Measurements from ENCODE around the gene EMILIN3.

Gene EMILIN3

GRCh38 chr20:41363601-41364000 lies 3.0 kb downstream of the EMILIN3 start:
- no peak for DNase-seq (ENCODE audit: low spot score)

GRCh38 chr20:41362748-41363140 lies 3.9 kb downstream of the EMILIN3 start:
- DNase-seq (ENCODE audit: low spot score) = no peak

- DNase-seq (ENCODE audit: low spot score) = peak; percentile 37
These were observed 4.6 kb downstream of the EMILIN3 start for GRCh38 chr20:41361757-41362747.

- peak; percentile 43 for DNase-seq (ENCODE audit: low spot score)
These were observed 5.5 kb downstream of the EMILIN3 start for GRCh38 chr20:41360831-41361756.

GRCh38 chr20:41359541-41360011 lies 7.0 kb downstream of the EMILIN3 start:
- peak; percentile 45 for DNase-seq (ENCODE audit: low spot score)

DNA sequence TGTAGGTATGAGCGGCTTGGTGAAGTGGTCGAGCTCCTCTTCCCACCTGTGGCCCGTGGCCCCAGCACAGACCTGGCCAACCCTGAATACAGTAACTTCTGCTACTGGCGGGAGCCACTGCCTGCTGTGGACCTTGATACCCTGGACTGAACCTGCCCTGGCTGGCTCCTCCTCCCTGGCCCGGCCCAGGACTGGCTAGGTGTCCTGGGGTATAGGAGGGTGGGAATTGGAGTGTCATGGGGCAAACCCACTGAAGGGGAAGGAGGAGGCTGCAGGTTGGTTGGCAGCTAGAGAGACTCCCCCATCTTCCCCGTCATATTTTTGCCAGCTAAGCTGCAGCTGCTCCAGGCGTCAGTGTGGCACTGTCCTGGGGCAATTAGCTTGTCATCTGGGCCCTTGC lies 7.9 kb downstream of the EMILIN3 start:
- DNase-seq (ENCODE audit: low spot score) = no peak

DNA sequence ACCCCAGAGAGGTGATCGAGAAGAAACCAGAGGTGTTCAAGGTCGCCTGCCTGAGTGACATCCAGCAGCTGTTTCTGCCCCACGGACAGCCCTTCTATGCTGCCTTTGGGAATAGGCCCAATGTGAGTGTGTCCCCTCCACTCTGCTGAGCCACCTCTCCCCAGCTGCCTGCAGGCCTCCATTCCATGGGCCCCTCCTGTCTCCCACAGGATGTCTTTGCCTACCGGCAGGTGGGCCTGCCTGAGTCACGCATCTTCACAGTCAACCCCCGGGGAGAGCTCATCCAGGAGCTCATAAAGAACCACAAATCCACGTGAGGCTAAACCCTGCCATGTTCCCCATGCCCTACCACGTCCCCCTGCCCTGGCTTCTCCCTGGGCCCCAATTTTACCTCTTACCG lies 8.4 kb downstream of the EMILIN3 start:
- no peak for DNase-seq (ENCODE audit: low spot score)

DNA sequence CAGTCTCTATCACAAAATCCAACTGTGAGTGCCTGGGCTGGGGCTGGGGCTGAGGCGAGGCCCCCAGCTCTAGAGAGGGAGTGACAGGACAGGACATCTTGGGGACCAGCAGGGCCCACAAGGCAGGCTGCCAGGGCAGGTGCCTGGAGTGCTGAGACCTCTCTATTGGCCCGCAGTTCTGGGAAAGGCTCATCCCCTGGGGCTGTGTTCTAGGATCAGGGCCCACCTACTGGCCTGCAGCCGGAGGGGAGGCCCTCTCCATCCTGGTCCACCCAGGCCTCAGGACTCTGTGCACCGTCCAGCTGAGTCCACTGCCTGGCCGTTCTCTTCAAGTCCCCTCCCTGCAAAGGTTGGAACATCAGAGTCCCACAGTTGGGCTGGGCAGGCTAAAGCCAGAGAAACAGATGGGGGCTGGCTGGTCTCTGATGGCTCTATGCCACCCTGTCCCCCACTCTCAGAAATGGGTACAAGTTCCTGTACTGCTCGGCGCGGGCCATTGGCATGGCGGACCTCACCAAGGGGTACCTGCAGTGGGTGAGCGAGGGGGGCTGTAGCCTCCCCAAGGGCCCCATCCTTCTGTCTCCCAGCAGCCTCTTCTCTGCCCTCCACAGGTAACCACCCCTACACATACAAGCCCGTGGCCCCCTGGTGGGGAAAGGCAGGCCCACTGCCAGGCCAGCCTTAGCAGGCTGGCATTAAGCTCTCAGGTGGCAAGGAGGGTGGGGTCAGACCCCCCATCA lies 9.0 kb downstream of the EMILIN3 start:
- peak; percentile 40 for DNase-seq (ENCODE audit: low spot score)

- no peak for DNase-seq (ENCODE audit: low spot score)
These were observed 9.7 kb downstream of the EMILIN3 start for GRCh38 chr20:41356951-41357350.

- DNase-seq (ENCODE audit: low spot score) = no peak
These were observed 10.9 kb downstream of the EMILIN3 start for GRCh38 chr20:41355598-41356203.

GRCh38 chr20:41355192-41355591 lies 11.4 kb downstream of the EMILIN3 start:
- DNase-seq (ENCODE audit: low spot score) = no peak

DNA sequence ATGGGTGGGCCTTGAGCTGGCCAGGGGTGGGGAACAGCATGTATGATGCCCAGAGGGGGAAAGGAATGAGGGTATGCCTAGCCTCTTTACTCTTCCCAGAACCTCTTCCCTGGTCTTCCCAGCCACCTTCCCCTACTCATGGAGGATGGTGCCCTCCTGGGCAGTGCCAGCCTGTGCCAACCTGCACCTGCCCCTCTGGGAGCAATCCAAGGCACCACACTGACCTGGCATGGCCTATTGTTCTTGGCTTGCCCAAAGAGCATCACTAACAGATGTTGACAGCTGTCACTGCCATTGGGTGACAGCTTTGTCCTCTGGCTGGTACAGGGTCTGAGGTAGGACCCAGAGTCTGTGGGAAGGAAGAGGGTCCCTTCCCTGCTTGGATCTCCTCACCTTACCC lies 13.1 kb downstream of the EMILIN3 start:
- no peak for DNase-seq (ENCODE audit: low spot score)

DNA sequence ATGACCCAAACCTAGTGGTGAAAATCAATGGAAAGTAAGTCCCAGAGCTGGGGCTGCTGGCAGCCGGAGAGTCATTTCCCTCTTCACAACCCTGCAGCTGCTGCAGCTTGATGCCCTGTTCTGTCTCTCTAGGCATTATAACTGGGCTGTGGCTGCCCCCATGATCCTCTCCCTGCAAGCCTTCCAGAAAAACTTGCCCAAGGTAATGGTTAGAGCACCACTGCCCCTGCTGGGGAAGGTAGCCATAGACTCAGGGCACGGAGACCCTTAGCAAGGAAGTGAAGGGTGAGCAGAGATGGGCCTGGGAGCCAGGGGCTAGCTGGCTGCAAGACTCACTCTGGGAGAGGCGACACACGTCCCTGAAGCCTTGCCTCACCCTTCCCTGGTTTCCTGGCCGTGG lies 14.0 kb downstream of the EMILIN3 start:
- DNase-seq (ENCODE audit: low spot score) = no peak

DNA sequence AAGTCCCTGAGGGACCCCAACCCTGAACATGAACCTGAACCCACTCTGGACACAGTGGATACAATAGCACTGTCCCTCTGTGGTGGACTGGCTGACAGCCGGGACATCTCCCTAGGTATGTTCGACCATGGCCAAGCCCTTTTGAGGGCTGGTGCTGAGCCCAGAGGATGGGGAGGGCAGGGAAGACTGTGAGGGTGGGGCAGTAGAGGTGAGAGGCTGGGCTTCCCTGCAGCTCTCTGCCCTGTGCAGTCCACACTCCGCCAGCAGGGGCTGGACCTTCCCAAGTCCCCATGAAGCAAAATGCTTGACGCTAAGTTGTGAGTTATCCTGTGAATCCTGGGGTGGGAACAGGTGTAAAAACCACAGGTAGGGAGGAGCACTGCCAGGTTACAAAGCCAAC lies 14.5 kb downstream of the EMILIN3 start:
- no peak for DNase-seq (ENCODE audit: low spot score)

DNA sequence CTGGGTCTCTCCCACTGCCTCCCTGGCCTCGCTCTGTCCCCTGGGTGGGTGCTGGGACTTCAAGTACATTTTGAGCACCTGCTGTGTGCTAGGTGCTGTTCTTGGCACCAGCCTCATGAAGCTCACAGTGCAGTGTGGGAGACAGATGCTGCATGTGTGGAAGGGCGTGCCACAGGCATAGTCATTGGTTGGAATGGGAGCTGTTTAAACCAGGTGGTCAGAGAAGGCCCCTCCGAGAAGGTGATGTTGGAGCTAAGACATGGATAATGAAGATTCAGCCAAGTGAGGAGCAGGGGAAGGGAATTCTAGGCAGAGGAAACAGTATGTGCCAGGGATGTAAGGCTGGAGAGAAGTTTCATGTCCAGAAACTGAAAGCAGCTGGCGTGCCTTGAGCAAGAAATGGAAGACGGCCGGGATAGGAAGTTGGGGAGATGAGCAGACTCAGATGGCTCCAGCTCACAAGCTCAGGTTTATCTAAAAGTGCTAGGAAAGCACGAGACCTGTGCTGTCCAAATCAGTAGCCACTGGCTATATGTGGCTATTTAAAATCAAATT lies 16.1 kb downstream of the EMILIN3 start:
- no peak for DNase-seq (ENCODE audit: low spot score)

DNA sequence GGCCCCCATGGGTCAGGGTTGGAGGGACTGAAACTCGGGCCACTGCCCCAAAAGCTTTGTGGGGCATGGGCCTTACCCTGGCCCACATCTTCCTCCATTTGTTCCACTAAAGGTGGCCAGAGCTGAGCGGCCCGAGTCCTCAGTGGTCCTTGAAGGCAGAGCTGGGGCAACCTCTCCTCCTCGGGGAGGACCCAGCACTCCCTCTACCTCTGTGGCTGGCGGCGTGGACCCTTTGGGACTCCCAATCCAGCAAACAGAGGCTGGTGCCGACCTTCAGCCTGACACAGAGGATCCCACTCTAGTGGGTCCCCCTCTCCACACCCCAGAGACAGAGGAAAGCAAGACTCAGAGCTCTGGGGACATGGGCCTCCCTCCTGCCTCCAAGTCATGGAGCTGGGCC lies 16.7 kb downstream of the EMILIN3 start:
- DNase-seq (ENCODE audit: low spot score) = no peak

DNA sequence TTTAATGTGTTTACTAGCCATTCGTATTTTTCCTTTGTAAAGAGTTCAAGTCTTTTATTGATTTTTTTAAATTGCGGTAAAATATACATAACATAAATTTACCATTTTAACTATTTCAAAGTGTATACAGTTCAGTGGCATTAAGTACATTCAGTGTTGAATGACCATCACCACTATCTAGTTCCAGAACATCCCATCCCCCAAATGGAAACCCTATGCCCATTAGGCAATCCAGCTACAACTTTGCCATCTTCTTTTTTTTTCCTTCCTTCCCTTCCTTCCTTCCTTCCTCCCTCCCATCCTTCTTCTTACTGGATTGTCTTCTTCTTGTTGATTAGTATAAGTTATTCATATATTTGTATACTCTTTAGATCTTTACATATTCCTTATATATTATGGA lies 17.4 kb downstream of the EMILIN3 start:
- no peak for DNase-seq (ENCODE audit: low spot score)

DNA sequence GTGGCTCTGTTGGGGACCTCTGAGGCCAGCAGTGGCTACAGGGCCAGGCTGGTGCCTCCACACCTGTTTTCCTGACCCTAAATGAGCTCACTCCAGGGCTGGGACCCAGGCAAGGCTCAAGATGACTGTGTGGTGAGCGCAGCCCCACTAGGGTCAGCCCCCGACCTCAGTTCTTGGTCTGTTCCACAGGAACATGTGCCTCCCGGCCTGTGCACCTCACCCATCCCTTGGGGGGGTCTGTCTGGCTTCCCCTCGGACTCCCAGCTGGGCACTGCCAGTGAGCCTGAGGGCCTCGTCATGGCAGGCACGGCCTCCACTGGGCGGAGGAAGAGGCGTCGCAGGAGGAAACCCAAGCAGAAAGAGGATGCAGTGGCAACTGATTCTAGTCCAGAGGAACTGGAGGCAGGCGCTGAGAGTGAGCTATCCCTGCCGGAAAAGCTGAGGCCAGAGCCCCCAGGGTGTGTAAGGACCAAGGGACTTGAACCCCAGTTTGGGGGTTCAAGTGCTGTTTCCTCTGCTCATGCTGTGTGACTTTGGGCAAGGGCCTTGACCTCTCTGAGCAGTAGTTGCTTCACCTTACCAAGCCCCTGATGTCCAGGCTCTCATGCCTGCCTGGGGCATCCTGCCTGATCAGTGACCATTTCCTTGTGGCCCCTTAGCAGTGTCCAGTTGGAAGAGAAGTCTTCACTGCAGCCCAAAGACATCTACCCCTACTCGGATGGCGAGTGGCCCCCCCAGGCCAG lies 18.0 kb downstream of the EMILIN3 start:
- no peak for DNase-seq (ENCODE audit: low spot score)

DNA sequence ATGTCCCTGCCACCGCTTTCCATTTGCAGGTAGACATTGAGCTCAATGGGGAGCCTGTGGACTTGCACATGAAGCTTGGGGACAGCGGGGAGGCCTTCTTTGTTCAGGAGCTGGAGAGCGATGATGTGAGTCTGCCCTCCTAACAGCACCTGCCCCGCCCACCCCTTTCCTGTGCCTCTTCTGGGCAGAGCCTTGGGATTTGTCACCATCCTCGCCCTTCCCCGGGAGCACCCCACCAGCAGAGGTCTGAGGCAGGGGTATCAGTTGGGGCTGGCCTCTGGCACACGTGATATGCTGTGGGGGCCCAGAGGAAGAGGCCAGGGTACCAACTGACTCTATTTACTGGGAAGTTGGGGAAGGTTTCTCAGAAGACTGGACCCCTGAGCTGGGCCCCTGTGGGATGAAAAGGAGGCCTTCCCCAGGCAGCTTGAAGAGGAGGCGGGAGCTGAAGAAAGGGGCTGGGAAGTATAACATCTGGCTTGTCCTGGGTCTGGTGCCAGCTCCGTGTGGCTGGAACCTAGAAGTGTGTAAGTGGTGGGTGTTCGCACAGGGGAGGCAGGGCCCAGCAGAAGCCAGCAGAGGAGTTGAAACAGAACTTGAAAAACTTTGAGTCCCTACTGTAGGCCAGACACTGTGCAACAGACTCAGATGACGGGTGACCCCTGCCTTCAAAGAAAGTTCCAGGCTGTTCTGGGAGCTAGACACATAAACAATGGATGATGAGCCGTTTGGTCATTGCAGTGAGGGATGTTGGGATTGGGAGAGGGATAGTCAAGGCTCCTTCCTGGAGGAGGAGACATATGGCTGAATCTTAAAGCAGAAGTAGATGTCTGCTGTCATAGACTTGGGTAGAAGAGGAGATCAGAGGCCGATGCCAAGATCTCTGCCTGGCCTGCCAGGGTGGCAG lies 18.8 kb downstream of the EMILIN3 start:
- no peak for DNase-seq (ENCODE audit: low spot score)

- DNase-seq (ENCODE audit: low spot score) = no peak
These were observed 20.9 kb downstream of the EMILIN3 start for GRCh38 chr20:41345729-41346067.

Measured in ecto neural progenitor cell (in vitro differentiated cells).